ENCODE measurements around the gene TNFRSF21. TPM values are rescaled to one million over a fixed set of nuclear protein-coding genes. Genes with fewer than 3 reads are reported as not detected.

Gene TNFRSF21
- polyA plus RNA-seq, 1 donor (not counting 4 experiments of a cell fraction or from before 2014, with no cell fraction given), result 50.2 TPM

DNA sequence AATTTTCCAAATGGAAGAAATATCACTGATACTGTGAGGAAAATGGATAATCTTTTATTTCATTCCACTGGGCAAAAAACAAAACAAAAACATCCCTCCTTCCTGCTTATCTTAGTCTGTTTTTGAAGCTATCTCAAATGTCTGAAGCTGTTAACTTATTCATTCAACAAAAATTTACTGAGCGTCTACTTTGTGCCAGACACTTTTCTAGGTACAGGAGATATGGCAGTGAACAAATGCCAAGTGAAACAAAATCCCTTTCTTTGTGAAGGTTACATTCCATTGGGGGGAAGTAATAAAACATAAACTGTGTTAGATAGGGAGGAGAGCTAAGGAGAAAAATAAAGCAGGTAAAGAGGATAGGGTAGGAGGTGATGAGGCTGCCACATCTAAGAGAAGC is 47.5 kb downstream of the TNFRSF21 start:
- Histone ChIP-seq H3K9me1 (ENCODE audit: control insufficient read depth, extremely low read depth, insufficient read depth, low read length) (no peaks in the 10 kb centered on the region), H3K4me1 (ENCODE audit: control insufficient read depth, extremely low read depth, insufficient read depth, low read length) (no peaks in the 10 kb centered on the region), H3K36me3 (ENCODE audit: control insufficient read depth in 2 of 2, extremely low read depth in 1 of 2, insufficient read depth in 2 of 2, low read length in 2 of 2) (peaks cover 17 to 19% of the 10 kb centered on the region in 2 experiments), H3K9ac (ENCODE audit: control insufficient read depth, extremely low read depth, insufficient read depth, low read length) (no peak overlapping the region), H3K4me2 (ENCODE audit: control insufficient read depth, extremely low read depth, insufficient read depth, low read depth, low read length) (no peak overlapping the region), H3K9me3 (ENCODE audit: control insufficient read depth, low read depth, low read length) (no peaks in the 10 kb centered on the region), H2AFZ (ENCODE audit: control insufficient read depth, low read length) (no peak overlapping the region), H3K27ac (ENCODE audit: control insufficient read depth, insufficient read depth, low read length) (no peak overlapping the region), H3K79me2 (ENCODE audit: control insufficient read depth, insufficient read depth, low read length) (peaks cover 64% of the 10 kb centered on the region), H3K27me3 (ENCODE audit: control insufficient read depth, extremely low read depth, insufficient read depth, low read length) (no peaks in the 10 kb centered on the region), H4K20me1 (ENCODE audit: control insufficient read depth, extremely low read depth, insufficient read depth, low read length) (no peaks in the 10 kb centered on the region), H3K4me3 (ENCODE audit: control insufficient read depth in 2 of 3, extremely low read depth in 1 of 3, insufficient read depth in 2 of 3, low read depth in 1 of 3, low read length in 3 of 3) (no peak overlapping the region)
- DNase-seq (ENCODE audit: low read depth, low spot score), result no peak
- dilution Hi-C loops (cut with MboI; ENCODE audit: extremely low pct_ligation_motif_present, low sequenced_read_pairs), result no loop called here
- TF ChIP-seq, protein P1, sequence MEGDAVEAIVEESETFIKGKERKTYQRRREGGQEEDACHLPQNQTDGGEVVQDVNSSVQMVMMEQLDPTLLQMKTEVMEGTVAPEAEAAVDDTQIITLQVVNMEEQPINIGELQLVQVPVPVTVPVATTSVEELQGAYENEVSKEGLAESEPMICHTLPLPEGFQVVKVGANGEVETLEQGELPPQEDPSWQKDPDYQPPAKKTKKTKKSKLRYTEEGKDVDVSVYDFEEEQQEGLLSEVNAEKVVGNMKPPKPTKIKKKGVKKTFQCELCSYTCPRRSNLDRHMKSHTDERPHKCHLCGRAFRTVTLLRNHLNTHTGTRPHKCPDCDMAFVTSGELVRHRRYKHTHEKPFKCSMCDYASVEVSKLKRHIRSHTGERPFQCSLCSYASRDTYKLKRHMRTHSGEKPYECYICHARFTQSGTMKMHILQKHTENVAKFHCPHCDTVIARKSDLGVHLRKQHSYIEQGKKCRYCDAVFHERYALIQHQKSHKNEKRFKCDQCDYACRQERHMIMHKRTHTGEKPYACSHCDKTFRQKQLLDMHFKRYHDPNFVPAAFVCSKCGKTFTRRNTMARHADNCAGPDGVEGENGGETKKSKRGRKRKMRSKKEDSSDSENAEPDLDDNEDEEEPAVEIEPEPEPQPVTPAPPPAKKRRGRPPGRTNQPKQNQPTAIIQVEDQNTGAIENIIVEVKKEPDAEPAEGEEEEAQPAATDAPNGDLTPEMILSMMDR (optimal IDR thresholded peaks at IDR 0.05 in 1 of 3, IDR thresholded peaks at IDR 0.05 in 1 of 3, conservative IDR thresholded peaks at IDR 0.05 in 1 of 3; ENCODE audit: extremely low read depth in 1 of 3, insufficient read depth in 2 of 3, low read length in 3 of 3), result no peak
- no peak for TF ChIP-seq EZH2 (IDR thresholded peaks at IDR 0.05; ENCODE audit: low read length)
- no peak for FAIRE-seq

DNA sequence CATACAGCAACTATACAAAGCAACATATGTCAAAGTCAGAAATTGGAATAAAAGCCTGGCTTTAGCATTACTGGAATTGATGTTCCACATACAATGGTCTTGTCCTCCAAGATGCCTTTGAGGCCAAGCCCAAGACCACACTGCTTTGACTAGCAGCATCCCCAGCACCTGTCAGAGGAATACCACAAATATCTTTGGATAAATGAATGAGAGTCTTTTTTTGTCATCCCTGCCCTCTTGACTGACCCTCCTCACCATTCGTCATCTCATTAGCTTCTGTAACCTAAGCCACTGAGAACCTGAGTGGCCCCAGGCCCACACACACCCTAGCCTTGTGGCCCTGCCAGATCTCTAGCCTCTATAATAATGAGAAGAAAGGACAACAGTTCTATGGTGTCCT is 48.5 kb downstream of the TNFRSF21 start:
- H3K4me2 ChIP-seq (ENCODE audit: control insufficient read depth, extremely low read depth, insufficient read depth, low read depth, low read length), result no peak overlapping the region
- H3K4me1 ChIP-seq (ENCODE audit: control insufficient read depth, extremely low read depth, insufficient read depth, low read length), result no peaks in the 10 kb centered on the region
- no peak overlapping the region for H2AFZ ChIP-seq (ENCODE audit: control insufficient read depth, low read length)
- FAIRE-seq, result no peak
- dilution Hi-C loops (cut with MboI; ENCODE audit: extremely low pct_ligation_motif_present, low sequenced_read_pairs), result no loop called here
- H4K20me1 ChIP-seq (ENCODE audit: control insufficient read depth, extremely low read depth, insufficient read depth, low read length), result no peaks in the 10 kb centered on the region
- no peak overlapping the region for H3K4me3 ChIP-seq (ENCODE audit: control insufficient read depth in 2 of 3, extremely low read depth in 1 of 3, insufficient read depth in 2 of 3, low read depth in 1 of 3, low read length in 3 of 3)
- H3K79me2 ChIP-seq (ENCODE audit: control insufficient read depth, insufficient read depth, low read length), result peaks cover 62% of the 10 kb centered on the region
- DNase-seq (ENCODE audit: low read depth, low spot score), result no peak
- peaks cover 19 to 20% of the 10 kb centered on the region in 2 experiments for H3K36me3 ChIP-seq (ENCODE audit: control insufficient read depth in 2 of 2, extremely low read depth in 1 of 2, insufficient read depth in 2 of 2, low read length in 2 of 2)
- no peaks in the 10 kb centered on the region for H3K27me3 ChIP-seq (ENCODE audit: control insufficient read depth, extremely low read depth, insufficient read depth, low read length)
- no peak overlapping the region for H3K9ac ChIP-seq (ENCODE audit: control insufficient read depth, extremely low read depth, insufficient read depth, low read length)
- H3K27ac ChIP-seq (ENCODE audit: control insufficient read depth, insufficient read depth, low read length), result no peak overlapping the region
- TF ChIP-seq, protein P1 (optimal IDR thresholded peaks at IDR 0.05 in 1 of 3, IDR thresholded peaks at IDR 0.05 in 1 of 3, conservative IDR thresholded peaks at IDR 0.05 in 1 of 3; ENCODE audit: extremely low read depth in 1 of 3, insufficient read depth in 2 of 3, low read length in 3 of 3), result no peak
- TF ChIP-seq EZH2 (IDR thresholded peaks at IDR 0.05; ENCODE audit: low read length), result no peak
- H3K9me3 ChIP-seq (ENCODE audit: control insufficient read depth, low read depth, low read length), result no peaks in the 10 kb centered on the region
- H3K9me1 ChIP-seq (ENCODE audit: control insufficient read depth, extremely low read depth, insufficient read depth, low read length), result no peaks in the 10 kb centered on the region
